Measurements from ENCODE around the gene IL4I1.
"Not testable (repeated sequence)": the region's sequence is repeated elsewhere in the genome, so short reads cannot be mapped to it uniquely, and the experiment has no call there.

IL4I1 gene, protein sequence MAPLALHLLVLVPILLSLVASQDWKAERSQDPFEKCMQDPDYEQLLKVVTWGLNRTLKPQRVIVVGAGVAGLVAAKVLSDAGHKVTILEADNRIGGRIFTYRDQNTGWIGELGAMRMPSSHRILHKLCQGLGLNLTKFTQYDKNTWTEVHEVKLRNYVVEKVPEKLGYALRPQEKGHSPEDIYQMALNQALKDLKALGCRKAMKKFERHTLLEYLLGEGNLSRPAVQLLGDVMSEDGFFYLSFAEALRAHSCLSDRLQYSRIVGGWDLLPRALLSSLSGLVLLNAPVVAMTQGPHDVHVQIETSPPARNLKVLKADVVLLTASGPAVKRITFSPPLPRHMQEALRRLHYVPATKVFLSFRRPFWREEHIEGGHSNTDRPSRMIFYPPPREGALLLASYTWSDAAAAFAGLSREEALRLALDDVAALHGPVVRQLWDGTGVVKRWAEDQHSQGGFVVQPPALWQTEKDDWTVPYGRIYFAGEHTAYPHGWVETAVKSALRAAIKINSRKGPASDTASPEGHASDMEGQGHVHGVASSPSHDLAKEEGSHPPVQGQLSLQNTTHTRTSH

DNA sequence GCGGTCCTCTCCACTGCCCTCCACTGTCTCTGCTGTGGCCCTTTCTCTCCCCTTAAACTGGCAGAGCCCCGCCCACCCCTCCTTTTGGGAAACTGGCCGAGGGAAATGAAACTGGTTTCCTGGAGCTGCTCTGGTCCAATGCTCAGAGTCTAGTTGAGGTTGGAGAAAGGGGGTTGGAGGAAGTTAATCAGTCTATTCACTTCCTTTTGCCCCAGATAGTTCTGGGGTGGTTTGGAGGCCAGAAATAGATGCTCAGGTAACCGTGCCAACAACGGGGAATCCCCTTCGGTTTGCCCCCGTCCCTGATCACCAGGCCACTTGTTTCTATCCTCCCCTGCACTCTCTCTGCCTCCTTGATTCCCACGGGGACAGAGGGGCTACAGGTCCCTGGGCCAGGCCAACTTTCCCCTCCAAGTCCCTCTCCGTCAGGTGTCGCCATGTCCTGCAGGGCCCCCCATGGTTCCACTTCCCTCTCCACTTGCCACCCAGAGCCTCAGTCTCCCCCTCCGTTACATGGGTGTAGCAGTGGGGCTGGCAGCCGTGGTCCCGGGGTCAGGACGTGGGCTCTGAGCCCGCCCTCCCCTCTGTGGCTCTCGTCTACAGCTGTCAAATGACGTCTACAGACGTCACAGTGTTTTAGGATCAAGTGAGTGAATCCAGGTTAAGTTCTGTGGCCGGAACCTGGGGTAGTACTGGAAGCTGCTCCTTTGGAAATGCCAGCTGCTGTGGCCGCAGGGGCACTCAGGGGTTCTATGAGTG, at the start of gene IL4I1:
IL4I1 (minus strand) TSS at position 25 of the 759 bp plus-strand sequence. CDS start 727 bp downstream, outside the sequence.
- DNase-seq: no peak

DNA sequence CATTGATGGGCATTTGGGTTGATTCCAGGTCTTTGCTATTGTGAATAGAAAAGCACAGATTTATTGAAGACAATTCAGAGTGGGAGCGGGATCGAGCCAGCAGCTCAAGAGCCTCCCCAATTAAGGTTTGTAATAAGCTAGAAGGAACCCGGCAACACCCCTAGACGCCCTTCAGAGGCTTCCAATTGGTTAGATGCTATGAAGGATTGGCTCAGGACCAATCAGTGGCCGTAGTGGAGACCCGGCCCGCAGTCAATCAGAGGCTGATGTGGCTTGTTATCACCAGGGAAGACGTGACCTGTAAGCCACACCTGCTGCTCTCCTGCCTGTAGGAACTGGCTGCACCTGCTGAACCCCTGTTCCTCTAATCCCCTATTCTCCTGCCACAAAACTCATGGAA, 49.7 kb upstream of the IL4I1 start:
- DNase-seq: no peak

DNA sequence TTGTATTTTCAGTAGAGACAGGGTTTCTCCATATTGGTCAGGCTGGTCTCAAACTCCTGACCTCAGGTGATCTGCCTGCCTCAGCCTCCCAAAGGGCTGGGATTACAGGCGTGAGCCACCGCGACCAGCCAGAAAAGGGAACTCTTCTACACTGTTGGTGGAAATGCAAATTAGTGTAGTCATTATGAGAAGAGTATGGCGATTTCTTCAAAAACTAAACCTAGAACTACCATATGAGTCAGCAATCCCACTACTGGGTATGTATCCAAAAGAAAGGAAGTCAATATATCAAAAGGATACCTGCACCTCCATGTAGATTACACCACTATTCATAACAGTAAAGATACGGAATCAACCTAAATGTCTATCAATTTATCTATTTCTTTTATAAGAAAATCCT, 47.9 kb upstream of the IL4I1 start:
- DNase-seq: not testable (repeated sequence)

DNA sequence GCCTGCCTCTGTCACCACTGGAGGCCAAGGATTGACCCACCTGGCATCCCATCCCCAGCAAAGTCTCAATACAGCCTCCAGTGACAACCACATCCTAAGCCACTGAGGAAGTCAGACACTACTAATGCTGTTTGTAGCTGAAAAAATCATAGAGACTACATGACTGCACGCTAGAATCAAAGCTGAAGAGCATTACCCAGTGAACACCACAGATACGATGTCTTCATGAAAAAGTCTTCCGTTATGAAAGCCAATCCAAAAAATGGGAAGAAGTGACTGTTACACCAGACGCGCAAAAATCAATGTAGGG, 43.8 kb upstream of the IL4I1 start:
- DNase-seq: no peak

DNA sequence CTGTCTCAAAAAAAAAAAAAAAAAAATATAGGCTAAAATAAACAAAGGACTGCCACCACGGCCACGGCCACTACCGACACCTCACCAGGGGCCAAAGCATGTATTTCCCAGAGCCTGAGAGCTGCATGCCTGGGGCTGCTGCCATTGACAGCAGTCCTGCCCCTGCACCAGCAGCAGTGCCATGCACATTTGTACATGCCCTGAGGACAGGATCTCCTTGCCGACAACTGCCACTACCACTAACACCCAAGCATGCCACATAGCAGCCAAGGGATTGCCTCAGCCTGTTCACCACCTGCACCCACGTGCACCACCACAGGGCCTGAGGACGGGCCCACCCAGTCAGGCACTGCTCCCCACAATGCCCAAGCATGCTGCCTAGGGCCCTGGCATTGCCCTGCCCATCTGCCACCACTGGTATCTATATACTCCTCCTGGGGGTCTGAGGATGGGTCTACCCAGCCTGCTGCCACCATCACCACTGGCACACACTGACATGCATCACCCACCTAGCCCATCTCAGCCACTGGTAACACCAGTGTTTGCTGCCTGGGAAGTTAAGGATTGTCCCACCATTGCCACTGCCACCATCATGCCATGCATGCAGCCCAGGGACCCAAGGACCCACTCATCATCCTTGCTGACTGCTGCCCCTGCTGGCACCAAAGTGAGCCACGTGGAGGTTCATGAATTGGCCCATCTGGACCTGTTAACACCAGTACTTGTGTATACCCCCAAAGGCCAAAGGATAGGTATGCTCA, 43.2 kb upstream of the IL4I1 start:
- no peak for DNase-seq

DNA sequence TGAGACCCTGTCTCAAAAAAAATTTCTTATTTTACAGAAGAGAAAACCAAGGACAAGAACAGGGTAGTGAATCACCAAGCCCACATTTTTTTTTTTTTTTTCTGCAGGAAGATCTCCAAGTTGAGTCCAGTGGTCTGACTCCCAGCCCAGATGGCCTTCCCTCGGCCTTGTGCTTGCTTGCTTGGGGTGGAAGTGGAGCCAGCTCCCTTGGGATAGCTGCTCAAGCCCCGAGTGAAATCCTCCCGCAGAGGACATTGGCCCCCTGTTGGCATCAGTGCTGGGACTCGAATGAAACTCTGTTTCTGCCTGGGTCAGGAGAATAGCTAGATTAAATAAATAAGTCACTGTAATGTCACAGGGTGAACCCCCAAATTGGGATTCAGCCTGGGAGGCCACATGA, 42.0 kb upstream of the IL4I1 start:
- no peak for DNase-seq

DNA sequence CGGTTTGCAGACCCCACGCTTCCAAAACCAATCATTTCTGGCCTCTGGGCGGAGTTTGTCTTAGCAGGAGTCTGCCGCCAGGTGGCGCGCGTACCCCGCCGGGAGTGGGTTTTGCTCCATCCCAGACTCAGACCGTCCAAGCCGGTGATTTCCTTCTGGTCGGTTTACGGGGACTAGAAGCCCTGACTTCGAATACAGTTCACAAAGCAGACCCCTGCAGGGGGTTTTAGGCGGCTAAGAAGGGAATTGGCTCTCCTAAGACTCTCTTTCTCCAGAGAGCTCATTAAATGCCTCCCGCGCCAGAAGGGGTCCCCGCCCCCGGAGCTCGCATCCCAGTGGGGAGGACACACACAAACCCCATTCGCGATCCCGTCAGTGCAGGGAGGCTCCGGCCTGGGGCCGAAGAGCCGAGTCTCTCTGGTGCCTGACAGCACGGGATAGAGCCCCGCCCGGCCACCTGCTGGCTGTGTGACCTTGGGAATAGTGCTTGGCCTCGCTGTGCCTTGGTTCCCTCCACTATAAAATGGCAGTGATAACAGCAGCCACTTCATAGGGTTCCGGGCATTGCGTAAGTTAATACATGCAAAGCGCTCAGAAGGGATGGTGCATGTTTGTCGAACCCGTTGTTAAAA, 41.2 kb upstream of the IL4I1 start:
- peak; percentile 59 for DNase-seq

DNA sequence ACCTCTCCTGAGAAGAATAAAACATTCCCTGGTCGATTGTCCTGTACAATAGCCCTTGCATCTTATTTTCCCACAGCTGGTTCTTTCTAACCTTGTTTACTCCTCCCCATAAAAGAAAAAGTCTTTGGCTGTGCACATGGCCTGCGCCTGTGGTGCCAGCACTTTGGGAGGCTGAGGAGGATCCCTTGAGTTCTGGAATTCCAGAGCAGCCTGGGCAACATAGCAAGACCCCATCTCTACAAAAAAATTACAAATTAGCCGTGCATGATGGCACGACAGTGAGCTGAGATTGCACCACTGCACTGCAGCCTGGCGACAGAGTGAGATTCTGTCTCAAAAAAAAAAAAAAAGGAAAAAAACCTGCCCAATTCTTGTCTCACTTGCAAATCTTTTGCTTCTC, 39.9 kb upstream of the IL4I1 start:
- DNase-seq: no peak

DNA sequence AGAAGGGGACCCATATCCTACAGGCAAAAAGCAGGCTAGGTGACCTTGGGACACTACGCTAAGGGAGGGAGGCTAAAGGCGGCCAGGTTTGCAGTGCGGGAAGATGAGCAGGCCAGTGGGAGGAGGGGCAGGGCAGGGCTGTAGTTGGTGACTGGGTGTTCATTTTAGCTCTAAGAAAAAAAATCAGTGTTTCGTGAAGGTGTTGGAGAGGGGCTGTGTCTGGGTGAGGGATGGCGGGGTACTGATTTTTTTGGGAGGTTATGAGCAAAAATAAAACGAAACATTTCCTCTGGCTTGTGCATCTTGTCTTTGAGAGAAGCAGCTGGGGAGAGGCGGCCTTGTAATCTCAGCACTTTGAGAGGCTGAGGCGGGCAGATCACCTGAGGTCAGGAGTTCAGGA, 37.0 kb upstream of the IL4I1 start:
- no peak for DNase-seq

DNA sequence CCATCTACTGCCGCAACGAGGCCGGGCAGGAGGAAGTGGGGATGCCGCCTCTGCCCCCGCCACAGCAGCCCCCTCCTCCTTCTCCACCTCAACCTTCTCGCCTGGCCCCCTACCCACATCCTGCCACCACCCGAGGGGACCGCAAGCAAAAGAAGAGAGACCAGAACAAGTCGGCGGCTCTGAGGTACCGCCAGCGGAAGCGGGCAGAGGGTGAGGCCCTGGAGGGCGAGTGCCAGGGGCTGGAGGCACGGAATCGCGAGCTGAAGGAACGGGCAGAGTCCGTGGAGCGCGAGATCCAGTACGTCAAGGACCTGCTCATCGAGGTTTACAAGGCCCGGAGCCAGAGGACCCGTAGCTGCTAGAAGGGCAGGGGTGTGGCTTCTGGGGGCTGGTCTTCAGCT, 36.0 kb upstream of the IL4I1 start:
- no peak for DNase-seq

DNA sequence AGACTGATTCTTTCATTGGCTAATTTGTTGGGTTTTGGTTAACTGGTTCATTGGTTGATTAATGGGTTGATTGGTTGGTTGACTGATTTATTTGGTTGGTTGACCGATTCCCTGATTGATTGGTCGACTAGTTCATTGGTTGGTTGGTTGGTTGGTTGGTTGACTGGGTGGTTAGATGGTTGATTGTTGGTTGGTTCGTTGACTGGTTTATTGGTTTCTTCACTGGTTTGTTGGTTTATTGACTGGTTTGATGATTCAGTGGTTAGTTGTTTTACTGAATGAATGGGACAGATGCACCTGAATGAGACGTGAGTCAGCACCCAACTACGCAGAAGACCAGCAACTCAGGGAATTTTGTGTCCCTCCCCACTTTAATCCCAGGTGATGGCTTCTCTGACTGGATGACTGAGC, 35.4 kb upstream of the IL4I1 start:
- no peak for DNase-seq

DNA sequence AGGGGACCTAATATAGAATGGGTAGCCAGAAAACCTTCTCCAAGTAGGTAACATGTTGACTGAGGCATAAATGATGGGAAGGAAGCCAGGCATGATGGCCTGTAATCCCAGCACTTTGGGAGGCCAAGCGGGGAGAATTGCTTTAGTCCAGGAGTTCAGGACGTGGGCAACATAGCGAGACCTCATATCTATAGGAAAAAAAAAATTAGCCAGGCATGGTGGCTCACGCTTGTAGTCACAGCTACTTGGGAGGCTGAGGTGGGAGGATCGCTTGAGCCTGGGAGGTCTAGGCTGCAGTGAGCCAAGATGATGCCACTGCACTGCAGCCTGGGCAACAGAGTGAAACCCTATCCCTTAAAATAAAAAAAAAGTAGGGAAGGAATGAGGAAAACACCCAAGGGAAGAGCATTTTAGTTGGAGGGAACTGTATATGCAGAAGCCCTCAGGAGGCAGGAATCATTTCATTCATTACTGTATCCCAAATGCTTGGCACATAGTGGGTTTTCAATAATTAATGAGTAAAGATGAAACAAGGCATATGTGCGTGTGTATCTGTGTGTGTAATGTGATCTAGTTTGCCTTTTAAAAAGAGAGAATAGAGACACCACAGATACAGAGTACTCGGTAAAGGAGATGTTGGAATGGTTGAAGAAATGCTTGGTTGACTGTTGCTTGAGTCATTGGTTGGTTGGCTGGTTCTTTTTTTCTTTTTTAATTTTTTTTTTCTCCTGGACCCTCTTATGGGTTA, 34.8 kb upstream of the IL4I1 start:
- DNase-seq: no peak

DNA sequence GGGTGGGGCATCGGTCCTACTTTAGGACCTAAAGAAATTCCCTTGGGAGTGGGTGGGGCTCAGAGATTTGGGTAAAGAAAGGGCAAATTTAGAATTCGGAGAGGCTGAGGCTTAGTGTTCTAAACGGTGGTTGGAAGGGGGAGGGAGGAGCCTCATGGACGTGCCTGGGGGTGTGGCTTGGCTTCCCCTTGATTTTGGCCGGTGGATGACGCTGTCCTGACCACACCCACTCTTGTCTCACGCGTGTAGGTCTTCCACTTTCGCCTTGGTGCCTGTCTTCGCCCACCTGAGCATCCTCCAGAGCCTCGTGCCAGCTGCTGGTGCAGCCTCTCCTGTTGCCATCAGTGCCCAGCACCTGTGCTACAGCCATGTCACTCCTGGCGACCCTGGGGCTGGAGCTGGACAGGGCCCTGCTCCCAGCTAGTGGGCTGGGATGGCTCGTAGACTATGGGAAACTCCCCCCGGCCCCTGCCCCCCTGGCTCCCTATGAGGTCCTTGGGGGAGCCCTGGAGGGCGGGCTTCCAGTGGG, 33.9 kb upstream of the IL4I1 start:
- DNase-seq: no peak

DNA sequence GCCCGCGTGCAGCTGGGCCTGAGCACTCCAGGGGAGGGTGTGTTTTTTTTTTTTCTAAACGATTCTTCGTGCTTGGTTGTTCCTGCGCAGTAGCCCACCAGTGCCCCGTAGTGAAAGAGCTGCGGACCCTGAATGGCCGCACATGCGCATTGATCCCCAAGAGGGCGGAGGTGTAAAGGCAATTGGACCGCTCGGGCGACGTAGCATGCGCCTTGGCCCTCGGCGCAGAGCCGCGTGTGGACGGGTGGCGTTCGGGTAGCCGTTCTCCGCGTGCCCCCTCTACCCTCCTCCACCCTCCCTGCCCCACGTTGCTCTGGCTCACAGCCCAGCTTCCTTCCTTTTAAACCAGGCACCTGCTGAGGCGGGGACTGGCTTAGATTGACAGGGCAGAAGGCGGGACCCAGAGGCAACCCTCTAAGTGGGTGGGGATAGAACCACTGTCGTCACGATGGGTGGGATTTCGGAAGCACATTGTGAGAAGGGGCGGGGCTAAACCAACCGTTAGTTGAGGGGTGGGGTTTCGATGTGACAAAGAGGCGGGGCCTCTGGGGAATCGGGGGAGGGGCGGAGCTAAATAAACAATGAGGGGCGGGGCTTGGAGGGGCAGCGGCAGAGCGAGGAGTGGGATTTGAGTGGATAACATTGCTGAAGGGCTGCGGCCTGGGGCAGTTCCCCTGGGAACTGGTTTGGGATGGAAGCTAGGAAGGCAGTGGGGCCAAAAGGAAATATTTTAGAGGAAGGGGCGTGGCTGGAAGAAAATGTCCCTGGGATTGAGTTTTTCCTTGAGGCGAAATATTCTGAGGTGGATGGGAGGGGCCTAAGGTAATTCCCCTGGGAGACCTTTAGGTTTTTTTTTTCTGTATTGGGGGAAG, 33.2 kb upstream of the IL4I1 start:
- peak; percentile 94 for DNase-seq

DNA sequence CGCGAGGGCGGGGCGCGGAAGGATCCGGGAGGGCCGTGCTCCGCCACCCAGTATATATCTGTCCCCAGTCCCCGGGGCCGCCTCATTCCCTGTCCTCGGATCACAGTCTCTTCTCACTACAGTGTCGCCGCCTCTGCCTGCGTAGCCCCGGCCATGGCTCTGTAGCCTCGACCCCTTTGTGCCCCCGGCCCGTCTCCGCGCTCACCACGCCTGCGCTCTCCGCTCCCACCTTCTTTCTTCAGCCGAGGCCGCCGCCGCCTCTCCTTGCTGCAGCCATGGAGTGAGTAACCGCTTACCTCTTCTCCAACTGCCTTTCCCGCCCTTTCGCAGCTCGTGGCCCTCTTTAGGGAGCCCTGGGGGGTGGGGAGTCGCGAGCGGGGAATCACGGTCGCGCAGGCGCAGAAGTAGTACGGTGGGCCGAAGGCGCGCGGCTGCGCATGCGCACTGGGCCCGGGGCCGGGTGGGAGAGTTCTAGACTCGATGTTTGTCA, 32.5 kb upstream of the IL4I1 start, which contains the start of the genes ATF5 and NUP62:
ATF5 (plus strand) TSS at position 85 of the 490 bp plus-strand sequence. CDS start 1,646 bp downstream, outside the sequence.
NUP62 (minus strand) TSS at position 384 of the 490 bp plus-strand sequence. CDS start 19,697 bp downstream, outside the sequence.
- DNase-seq: peak; percentile 91

DNA sequence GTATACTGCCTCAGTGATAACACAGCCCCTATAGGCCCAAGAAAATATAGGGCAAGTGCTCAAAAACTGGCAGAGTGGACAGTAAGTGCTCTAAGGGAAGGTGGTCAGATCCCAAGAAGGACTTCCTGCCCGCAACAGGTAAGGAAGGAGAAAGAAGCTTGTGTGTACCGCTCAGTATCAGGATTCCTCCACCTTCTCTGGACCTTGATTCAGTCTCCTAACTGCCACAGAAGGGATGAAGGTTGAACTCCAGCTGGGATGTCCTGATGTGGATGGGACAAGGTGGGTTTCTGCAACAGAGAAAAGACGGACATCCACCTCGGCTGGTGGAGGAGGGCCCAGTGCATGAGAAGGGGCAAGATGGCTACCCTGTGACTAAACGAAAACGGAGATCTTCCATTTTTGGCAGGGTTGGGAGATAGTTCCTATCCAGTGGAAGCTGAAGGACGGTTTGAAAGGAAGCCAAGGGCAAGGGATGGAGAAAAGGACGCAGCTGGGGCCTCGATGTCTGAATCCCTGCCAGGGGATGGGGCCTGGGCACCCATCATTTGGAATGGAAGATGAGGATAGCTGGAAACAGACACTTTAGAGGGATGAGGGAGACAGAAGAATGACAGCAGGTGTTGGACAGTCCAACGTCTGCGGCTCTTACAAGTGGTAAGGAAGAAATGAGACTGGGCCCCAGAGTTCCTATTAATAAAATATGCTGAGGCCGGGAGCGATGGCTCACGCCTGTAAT, 31.0 kb upstream of the IL4I1 start:
- DNase-seq: no peak

DNA sequence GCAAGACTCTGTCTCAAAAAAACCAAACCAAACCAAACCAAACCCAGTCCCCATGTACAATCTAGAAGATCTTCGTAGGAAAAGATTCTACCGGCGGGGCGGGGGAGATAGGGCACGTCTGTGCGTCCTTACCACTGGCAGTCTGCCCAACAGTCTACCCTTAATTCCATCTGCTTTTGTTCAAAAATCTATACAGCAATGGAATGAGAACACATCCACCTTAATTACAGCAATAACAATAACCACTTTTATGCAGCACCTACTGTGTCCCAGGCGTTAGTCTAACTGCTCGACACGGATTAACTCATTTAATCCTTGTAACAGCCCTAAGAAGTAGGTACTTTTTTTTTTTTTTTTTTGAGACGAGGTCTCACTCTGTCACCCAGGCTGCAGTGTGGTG, 29.8 kb upstream of the IL4I1 start:
- no peak for DNase-seq

DNA sequence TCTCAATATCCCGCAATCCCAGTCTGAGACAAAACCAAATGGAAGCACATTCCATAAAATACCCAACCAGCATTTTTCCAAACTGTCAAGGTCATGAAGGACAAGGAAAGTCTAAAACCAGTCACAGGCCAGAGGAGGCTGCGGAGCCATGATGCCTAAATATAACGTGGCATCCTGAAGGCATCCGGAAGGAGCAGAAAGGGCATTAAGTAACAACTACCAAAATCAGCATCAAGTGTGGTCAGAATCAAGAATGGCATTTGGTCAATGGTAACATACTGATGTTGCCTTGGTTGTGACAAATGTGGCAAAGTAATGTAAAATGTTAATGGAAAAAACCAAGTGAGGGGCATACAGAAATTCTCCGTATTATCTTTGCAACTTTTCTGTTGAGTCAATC, 28.8 kb upstream of the IL4I1 start:
- no peak for DNase-seq

DNA sequence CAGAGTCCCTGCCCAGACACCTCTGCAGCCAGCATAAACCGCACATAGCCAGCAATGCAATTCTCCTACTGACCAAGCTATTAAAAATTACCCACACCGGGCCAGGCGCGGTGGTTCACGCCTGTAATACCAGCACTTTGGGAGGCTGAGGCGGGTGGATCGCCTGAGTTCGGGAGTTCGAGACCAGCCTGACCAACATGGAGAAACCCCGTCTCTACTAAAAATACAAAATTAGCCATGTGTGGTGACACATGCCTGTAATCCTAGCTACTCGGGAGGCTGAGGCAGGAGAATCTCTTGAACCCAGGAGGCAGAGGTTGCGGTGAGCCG, 28.2 kb upstream of the IL4I1 start:
- not testable (repeated sequence) for DNase-seq

Measured in T1000 (cell line).